Measurements from ENCODE around the gene HNMT. TPM values are rescaled to one million over a fixed set of nuclear protein-coding genes. Genes with fewer than 3 reads are reported as not detected.

Gene HNMT
- total RNA-seq, 4 donors from 2014 or later: 7.6 to 21.5 (median 8.8) TPM

- no peak for ATAC-seq
- no peak for DNase-seq
- Histone ChIP-seq H3K9me3 (no peaks in the 10 kb centered on the region), H3K27ac (no peak overlapping the region), H3K4me1 (no peaks in the 10 kb centered on the region), H3K36me3 (no peaks in the 10 kb centered on the region), H3K27me3 (no peaks in the 10 kb centered on the region), H3K4me3 (no peak overlapping the region)
- TF ChIP-seq POLR2A (IDR thresholded peaks at IDR 0.05) (no peak), CTCF (IDR thresholded peaks at IDR 0.05 in 4 of 5, conservative IDR thresholded peaks at IDR 0.05 in 1 of 5) (no peak)
- intact Hi-C loops (cut with DNase I; ENCODE audit: low total_unique reads): no loop called here
- in situ Hi-C loops (cut with MboI; ENCODE audit: low sequenced_read_pairs in 4 of 4): no loop called here
These were observed 53.6 kb downstream of the HNMT start for GRCh38 chr2:138017824-138018223.

GRCh38 chr2:138018866-138019688, 54.8 kb downstream of the HNMT start:
- Histone ChIP-seq H3K9me3 (no peaks in the 10 kb centered on the region), H3K36me3 (no peaks in the 10 kb centered on the region), H3K27ac (no peak overlapping the region), H3K4me1 (no peaks in the 10 kb centered on the region), H3K27me3 (no peaks in the 10 kb centered on the region), H3K4me3 (no peak overlapping the region)
- no peak for DNase-seq
- no peak for TF ChIP-seq POLR2A (IDR thresholded peaks at IDR 0.05)
- no peak for TF ChIP-seq CTCF (IDR thresholded peaks at IDR 0.05 in 4 of 5, conservative IDR thresholded peaks at IDR 0.05 in 1 of 5)
- in situ Hi-C loops (cut with MboI; ENCODE audit: low sequenced_read_pairs in 4 of 4): no loop called here
- intact Hi-C loops (cut with DNase I; ENCODE audit: low total_unique reads): no loop called here
- no peak for ATAC-seq

GRCh38 chr2:138020432-138020831, 56.2 kb downstream of the HNMT start:
- Histone ChIP-seq H3K27ac (no peak overlapping the region), H3K4me3 (no peak overlapping the region), H3K9me3 (no peaks in the 10 kb centered on the region), H3K27me3 (no peaks in the 10 kb centered on the region), H3K4me1 (no peaks in the 10 kb centered on the region), H3K36me3 (no peaks in the 10 kb centered on the region)
- in situ Hi-C loops (cut with MboI; ENCODE audit: low sequenced_read_pairs in 4 of 4) (no loop called here), intact Hi-C loops (cut with DNase I; ENCODE audit: low total_unique reads) (no loop called here)
- DNase-seq: no peak
- no peak for ATAC-seq
- no peak for TF ChIP-seq CTCF (IDR thresholded peaks at IDR 0.05 in 4 of 5, conservative IDR thresholded peaks at IDR 0.05 in 1 of 5)
- no peak for TF ChIP-seq POLR2A (IDR thresholded peaks at IDR 0.05)

GRCh38 chr2:138021154-138021553, 56.9 kb downstream of the HNMT start:
- TF ChIP-seq CTCF (IDR thresholded peaks at IDR 0.05 in 4 of 5, conservative IDR thresholded peaks at IDR 0.05 in 1 of 5) (no peak), POLR2A (IDR thresholded peaks at IDR 0.05) (no peak)
- intact Hi-C loops (cut with DNase I; ENCODE audit: low total_unique reads) (no loop called here), in situ Hi-C loops (cut with MboI; ENCODE audit: low sequenced_read_pairs in 4 of 4) (no loop called here)
- H3K4me1 ChIP-seq: no peaks in the 10 kb centered on the region
- no peak for DNase-seq
- H3K9me3 ChIP-seq: no peaks in the 10 kb centered on the region
- H3K36me3 ChIP-seq: no peaks in the 10 kb centered on the region
- no peak overlapping the region for H3K4me3 ChIP-seq
- H3K27ac ChIP-seq: no peak overlapping the region
- H3K27me3 ChIP-seq: no peaks in the 10 kb centered on the region
- ATAC-seq: no peak

Measured in gastrocnemius medialis (tissue), 4 donors.